Activated T-helper 2 cell treated with anti-CD3 and anti-CD28 coated beads, Interferon-gamma antibody, Interleukin-2, Interleukin-4, amounts not matched to agents 10 μg/mL and 5 μg/mL and 100 μg/mL, durations not matched to agents 14 hours and 24 hours and 36 hours (primary cell): ENCODE results near the gene BCAS3. TPM values are rescaled to one million over a fixed set of nuclear protein-coding genes. Genes with fewer than 3 reads are reported as not detected.

Experiments
- DNase-seq: peaks from one replicate; pipeline ENCODE4 v3.0.0; 2021; ENCODE audit warnings: low spot score
- H3K27ac Mint-ChIP-seq: one replicate; pipeline ENCODE4 v1.8.0; 2021; ENCODE audit warnings: mixed read lengths
- H3K27me3 Mint-ChIP-seq: one replicate; pipeline ENCODE4 v1.8.0; 2021; ENCODE audit warnings: low read depth, mixed read lengths
- H3K36me3 Mint-ChIP-seq: one replicate; pipeline ENCODE4 v1.8.0; 2021; ENCODE audit warnings: low read depth, mixed read lengths
- H3K4me1 Mint-ChIP-seq: one replicate; pipeline ENCODE4 v1.8.0; 2021; ENCODE audit warnings: low read depth, mixed read lengths
- H3K4me3 Mint-ChIP-seq: one replicate; pipeline ENCODE4 v1.8.0; 2021; ENCODE audit warnings: low read depth, mild to moderate bottlenecking, moderate library complexity, mixed read lengths
- H3K9me3 Mint-ChIP-seq: one replicate; pipeline ENCODE4 v1.8.0; 2021; ENCODE audit warnings: mixed read lengths
- intact Hi-C: fragments of 100-400 bp; cut with micrococcal nuclease; formaldehyde crosslinking; loops from one replicate; pipeline ENCODE4 v1.15.1; 2023
- total RNA-seq: library from RNA; stranded (reverse); gene quantifications from 2 replicates; pipeline ENCODE4 v1.2.3, GENCODE V29; 2022

Gene BCAS3
- total RNA-seq, 1 donor from 2014 or later = 10.7 TPM

- Mint-ChIP-seq H3K27me3 (peaks cover 38% of the 10 kb centered on the region), H3K36me3 (no peaks in the 10 kb centered on the region), H3K9me3 (no peaks in the 10 kb centered on the region), H3K4me3 (no peak overlapping the region), H3K4me1 (peaks cover 2% of the 10 kb centered on the region), H3K27ac (no peak overlapping the region)
- DNase-seq = no peak
- intact Hi-C loops = no loop called here
Measured at GRCh38 chr17:61395983-61396585, 718.4 kb downstream of the BCAS3 start.

- peaks cover 43% of the 10 kb centered on the region for H3K27me3 Mint-ChIP-seq
- intact Hi-C loops = no loop called here
Measured at GRCh38 chr17:61396586-61397085, 719.0 kb downstream of the BCAS3 start.

GRCh38 chr17:61397086-61397842 lies 719.6 kb downstream of the BCAS3 start:
- H3K4me1 Mint-ChIP-seq = peaks cover 2% of the 10 kb centered on the region
- H3K9me3 Mint-ChIP-seq = no peaks in the 10 kb centered on the region
- no peak overlapping the region for H3K27ac Mint-ChIP-seq
- no peak for DNase-seq
- H3K27me3 Mint-ChIP-seq = peaks cover 48% of the 10 kb centered on the region
- no peak overlapping the region for H3K4me3 Mint-ChIP-seq
- H3K36me3 Mint-ChIP-seq = no peaks in the 10 kb centered on the region
- intact Hi-C loops = no loop called here

More at GRCh38 chr17:61396586-61397085, 719.0 kb downstream of the BCAS3 start:
- no peak overlapping the region for H3K27ac Mint-ChIP-seq
- no peak for DNase-seq
- peaks cover 2% of the 10 kb centered on the region for H3K4me1 Mint-ChIP-seq
- no peaks in the 10 kb centered on the region for H3K9me3 Mint-ChIP-seq
- no peak overlapping the region for H3K4me3 Mint-ChIP-seq
- H3K36me3 Mint-ChIP-seq = no peaks in the 10 kb centered on the region

- peak overlapping the region; percentile 55 for H3K27ac Mint-ChIP-seq
- intact Hi-C loops = no loop called here
- peak overlapping the region; percentile 49 for H3K4me3 Mint-ChIP-seq
- peaks cover 60% of the 10 kb centered on the region for H3K27me3 Mint-ChIP-seq
- H3K9me3 Mint-ChIP-seq = no peaks in the 10 kb centered on the region
- no peak for DNase-seq
- H3K4me1 Mint-ChIP-seq = peaks cover 10% of the 10 kb centered on the region
- no peaks in the 10 kb centered on the region for H3K36me3 Mint-ChIP-seq
Measured at GRCh38 chr17:61398721-61399130, 721.1 kb downstream of the BCAS3 start.

- Mint-ChIP-seq H3K27ac (peak within 1 kb of the TSS; percentile 55), H3K36me3 (no peaks in the 10 kb centered on the region), H3K27me3 (peaks cover 65% of the 10 kb centered on the region), H3K9me3 (no peaks in the 10 kb centered on the region), H3K4me1 (peaks cover 12% of the 10 kb centered on the region), H3K4me3 (peak within 1 kb of the TSS; percentile 49)
- intact Hi-C loops = no loop called here
- no peak for DNase-seq
Measured at GRCh38 chr17:61399131-61400065, 721.7 kb downstream of the BCAS3 start, which contains the start of gene TBX2. TSS of gene TBX2 (plus strand) at chr17:61399843. CDS start at chr17:61400177, 334 bp downstream.

GRCh38 chr17:61400066-61400716 lies 722.5 kb downstream of the BCAS3 start:
- no peak for DNase-seq
- peaks cover 12% of the 10 kb centered on the region for H3K4me1 Mint-ChIP-seq
- no peak overlapping the region for H3K27ac Mint-ChIP-seq
- H3K9me3 Mint-ChIP-seq = no peaks in the 10 kb centered on the region
- no peak overlapping the region for H3K4me3 Mint-ChIP-seq
- H3K27me3 Mint-ChIP-seq = peaks cover 60% of the 10 kb centered on the region
- intact Hi-C loops = no loop called here
- no peaks in the 10 kb centered on the region for H3K36me3 Mint-ChIP-seq

GRCh38 chr17:61400717-61401388 lies 723.2 kb downstream of the BCAS3 start:
- no peaks in the 10 kb centered on the region for H3K9me3 Mint-ChIP-seq
- H3K4me1 Mint-ChIP-seq = peaks cover 12% of the 10 kb centered on the region
- DNase-seq = no peak
- no peak overlapping the region for H3K4me3 Mint-ChIP-seq
- intact Hi-C loops = no loop called here
- no peaks in the 10 kb centered on the region for H3K36me3 Mint-ChIP-seq
- H3K27me3 Mint-ChIP-seq = peaks cover 56% of the 10 kb centered on the region
- H3K27ac Mint-ChIP-seq = no peak overlapping the region

- Mint-ChIP-seq H3K4me3 (no peak overlapping the region), H3K36me3 (no peaks in the 10 kb centered on the region), H3K27me3 (peaks cover 60% of the 10 kb centered on the region), H3K9me3 (no peaks in the 10 kb centered on the region), H3K27ac (no peak overlapping the region), H3K4me1 (peaks cover 12% of the 10 kb centered on the region)
- intact Hi-C loops = no loop called here
- no peak for DNase-seq
Measured at GRCh38 chr17:61401389-61402072, 723.9 kb downstream of the BCAS3 start.

GRCh38 chr17:61402073-61402541 lies 724.5 kb downstream of the BCAS3 start:
- no peak overlapping the region for H3K4me3 Mint-ChIP-seq
- no peaks in the 10 kb centered on the region for H3K36me3 Mint-ChIP-seq
- DNase-seq = no peak
- peaks cover 66% of the 10 kb centered on the region for H3K27me3 Mint-ChIP-seq
- no peaks in the 10 kb centered on the region for H3K9me3 Mint-ChIP-seq
- no peak overlapping the region for H3K27ac Mint-ChIP-seq
- H3K4me1 Mint-ChIP-seq = peaks cover 12% of the 10 kb centered on the region
- intact Hi-C loops = no loop called here

GRCh38 chr17:61402978-61403800 lies 725.5 kb downstream of the BCAS3 start:
- peak overlapping the region; percentile 1 for H3K27ac Mint-ChIP-seq
- H3K9me3 Mint-ChIP-seq = no peaks in the 10 kb centered on the region
- DNase-seq = no peak
- intact Hi-C loops = no loop called here
- H3K27me3 Mint-ChIP-seq = peaks cover 70% of the 10 kb centered on the region
- H3K4me3 Mint-ChIP-seq = no peak overlapping the region
- peaks cover 12% of the 10 kb centered on the region for H3K4me1 Mint-ChIP-seq
- H3K36me3 Mint-ChIP-seq = no peaks in the 10 kb centered on the region
